Keratinocyte (primary cell): ENCODE results near the gene SEC61A1. TPM values are rescaled to one million over a fixed set of nuclear protein-coding genes. Genes with fewer than 3 reads are reported as not detected.

ENCODE experiments used
- DNase-seq: peaks from one replicate; pipeline ENCODE4 v3.0.0-alpha.2; 2011; ENCODE audit warnings: low read depth, missing footprints, low spot score
- FAIRE-seq: peaks from 2 replicates; lab custom pipeline; 2011; peaks lifted over from hg19 to GRCh38; lab: Jason Lieb, UNC
- H2AFZ ChIP-seq: 2 replicates; pipeline ENCODE4 v1.6.0; 2012; ENCODE audit warnings: low read length, control low read depth, inconsistent platforms; ENCODE audit not compliant: control insufficient read depth
- H3K27ac ChIP-seq: 2 replicates; pipeline ENCODE4 v1.5.1; 2011; ENCODE audit warnings: low read length; ENCODE audit not compliant: control insufficient read depth, insufficient read depth
- H3K27me3 ChIP-seq: 3 replicates; pipeline ENCODE4 v1.6.0; 2011; ENCODE audit warnings: low read length; ENCODE audit not compliant: control insufficient read depth, insufficient read depth; ENCODE audit errors: extremely low read depth
- H3K36me3 ChIP-seq, 2 experiments: 2 replicates in 1 of 2; 3 replicates in 1 of 2; pipeline ENCODE4 v1.5.1; 2011; ENCODE audit warnings: low read length in 2 of 2, mild to moderate bottlenecking in 1 of 2; ENCODE audit not compliant: control insufficient read depth in 2 of 2, insufficient read depth in 2 of 2; ENCODE audit errors: extremely low read depth in 1 of 2
- H3K4me1 ChIP-seq: 3 replicates; pipeline ENCODE4 v1.5.1; 2011; ENCODE audit warnings: low read length; ENCODE audit not compliant: control insufficient read depth, insufficient read depth; ENCODE audit errors: extremely low read depth
- H3K4me2 ChIP-seq: 3 replicates; pipeline ENCODE4 v1.6.0; 2011; ENCODE audit warnings: low read depth, low read length; ENCODE audit not compliant: control insufficient read depth, insufficient read depth; ENCODE audit errors: extremely low read depth
- H3K4me3 ChIP-seq, 3 experiments: fragments of 200-600 bp in 1 of 3; sonication (generic) in 1 of 3; 2 replicates in 2 of 3; 3 replicates in 1 of 3; pipeline ENCODE4 v1.5.1; 2011 to 2016; ENCODE audit warnings: low read length in 3 of 3, mild to moderate bottlenecking in 3 of 3, control low read depth in 2 of 3, inconsistent platforms in 1 of 3, low read depth in 1 of 3, mixed read lengths in 1 of 3, mixed run types in 1 of 3, moderate library complexity in 1 of 3; ENCODE audit not compliant: control insufficient read depth in 2 of 3, insufficient read depth in 2 of 3; ENCODE audit errors: extremely low read depth in 1 of 3
- H3K79me2 ChIP-seq: 2 replicates; pipeline ENCODE4 v1.6.0; 2012; ENCODE audit warnings: low read length; ENCODE audit not compliant: control insufficient read depth, insufficient read depth
- H3K9ac ChIP-seq: 3 replicates; pipeline ENCODE4 v1.6.0; 2011; ENCODE audit warnings: low read length; ENCODE audit not compliant: control insufficient read depth, insufficient read depth; ENCODE audit errors: extremely low read depth
- H3K9me1 ChIP-seq: 3 replicates; pipeline ENCODE4 v1.6.0; 2011; ENCODE audit warnings: low read length; ENCODE audit not compliant: control insufficient read depth, insufficient read depth; ENCODE audit errors: extremely low read depth
- H3K9me3 ChIP-seq: 2 replicates; pipeline ENCODE4 v1.5.1; 2012; ENCODE audit warnings: low read depth, low read length; ENCODE audit not compliant: control insufficient read depth
- H4K20me1 ChIP-seq: 3 replicates; pipeline ENCODE4 v1.6.0; 2011; ENCODE audit warnings: low read length; ENCODE audit not compliant: control insufficient read depth, insufficient read depth; ENCODE audit errors: extremely low read depth
- CTCF ChIP-seq, 3 experiments: IDR thresholded peaks in 1 of 3; conservative IDR thresholded peaks in 1 of 3; optimal IDR thresholded peaks in 1 of 3; 2 replicates in 2 of 3; 3 replicates in 1 of 3; pipeline versions ENCODE3 to v1.5.1; 2011; ENCODE audit warnings: low read length in 3 of 3, mild to moderate bottlenecking in 3 of 3, moderate library complexity in 2 of 3, control low read depth in 1 of 3, inconsistent platforms in 1 of 3; ENCODE audit not compliant: insufficient read depth in 2 of 3; ENCODE audit errors: extremely low read depth in 1 of 3
- EZH2 ChIP-seq: IDR thresholded peaks from one replicate; pipeline ENCODE4 v1.6.1; 2012; ENCODE audit warnings: inconsistent platforms, mild to moderate bottlenecking, low read length, moderate library complexity
- dilution Hi-C: fragments of 300-500 bp; cut with MboI; formaldehyde crosslinking; loops from one replicate; pipeline ENCODE4 v1.7.0; 2020; ENCODE audit warnings: low sequenced_read_pairs; ENCODE audit not compliant: extremely low pct_ligation_motif_present
- polyA plus RNA-seq, 5 experiments: library from polyadenylated mRNA; depleted of rRNA in 3 of 5; stranded (reverse) in 3 of 5; stranded (forward) in 1 of 5; unstranded in 1 of 5; fragments of >200 nt; gene quantifications; 1 replicate in 1 of 5; 2 replicates in 3 of 5; 3 replicates in 1 of 5; pipeline versions ENCODE4 v1.2.1 to v1.2.3, GENCODE V29; 2011 to 2012; ENCODE audit warnings: missing spikeins in 2 of 5, low read depth in 1 of 5, low replicate concordance in 1 of 5

SEC61A1 gene
- polyA plus RNA-seq, 1 donor (not counting 4 experiments of a cell fraction or from before 2014, with no cell fraction given), result 306 TPM

GRCh38 chr3:128012050-128012449 is 40.2 kb upstream of the SEC61A1 start:
- H3K9me1 ChIP-seq, result no peaks in the 10 kb centered on the region
- no peaks in the 10 kb centered on the region for H3K36me3 ChIP-seq
- no peaks in the 10 kb centered on the region for H4K20me1 ChIP-seq
- peaks cover 20% of the 10 kb centered on the region for H3K4me1 ChIP-seq
- dilution Hi-C loops, result no loop called here
- H3K4me3 ChIP-seq, result no peak overlapping the region
- H2AFZ ChIP-seq, result no peak overlapping the region
- no peak for FAIRE-seq
- no peak overlapping the region for H3K27ac ChIP-seq
- H3K9ac ChIP-seq, result no peak overlapping the region
- DNase-seq, result no peak
- no peak for TF ChIP-seq CTCF (optimal IDR thresholded peaks at IDR 0.05 in 1 of 3, IDR thresholded peaks at IDR 0.05 in 1 of 3, conservative IDR thresholded peaks at IDR 0.05 in 1 of 3; ENCODE audit: extremely low read depth in 1 of 3, insufficient read depth in 2 of 3, low read length in 3 of 3)
- no peak for TF ChIP-seq EZH2
- H3K9me3 ChIP-seq, result no peaks in the 10 kb centered on the region
- H3K4me2 ChIP-seq, result no peak overlapping the region
- no peaks in the 10 kb centered on the region for H3K79me2 ChIP-seq
- no peaks in the 10 kb centered on the region for H3K27me3 ChIP-seq

GRCh38 chr3:128014548-128014947 is 37.7 kb upstream of the SEC61A1 start:
- no peaks in the 10 kb centered on the region for H3K9me1 ChIP-seq
- no peaks in the 10 kb centered on the region for H3K27me3 ChIP-seq
- H3K4me1 ChIP-seq, result peaks cover 16% of the 10 kb centered on the region
- no peak for DNase-seq
- no peaks in the 10 kb centered on the region for H3K9me3 ChIP-seq
- no peak overlapping the region for H3K9ac ChIP-seq
- TF ChIP-seq CTCF (optimal IDR thresholded peaks at IDR 0.05 in 1 of 3, IDR thresholded peaks at IDR 0.05 in 1 of 3, conservative IDR thresholded peaks at IDR 0.05 in 1 of 3; ENCODE audit: extremely low read depth in 1 of 3, insufficient read depth in 2 of 3, low read length in 3 of 3) (no peak), EZH2 (no peak)
- FAIRE-seq, result no peak
- H3K27ac ChIP-seq, result no peak overlapping the region
- no peaks in the 10 kb centered on the region for H4K20me1 ChIP-seq
- no peaks in the 10 kb centered on the region for H3K36me3 ChIP-seq
- no peak overlapping the region for H3K4me2 ChIP-seq
- no peaks in the 10 kb centered on the region for H3K79me2 ChIP-seq
- H2AFZ ChIP-seq, result no peak overlapping the region
- dilution Hi-C loops, result no loop called here
- no peak overlapping the region for H3K4me3 ChIP-seq
